Liver (tissue), 9 donors: Measurements from ENCODE around the gene DMRTB1. TPM values are rescaled to one million over a fixed set of nuclear protein-coding genes. Genes with fewer than 3 reads are reported as not detected.

Experiments
- DNase-seq: peaks from one replicate; pipeline ENCODE4 v3.0.0-alpha.2; 2017; ENCODE audit warnings: low spot score
- H3K27ac ChIP-seq, 2 donors: one replicate each; pipeline ENCODE4 v1.7.0; 2013; ENCODE audit warnings: inconsistent platforms in 2 of 2, low read length in 2 of 2, control low read depth in 1 of 2, low read depth in 1 of 2, mild to moderate bottlenecking in 1 of 2
- H3K27me3 ChIP-seq, 4 donors: one replicate each; pipeline versions ENCODE4 v1.6.1 to v1.7.0; 2013; ENCODE audit warnings: low read length in 3 of 4, inconsistent platforms in 1 of 4, mild to moderate bottlenecking in 1 of 4, moderate library complexity in 1 of 4; ENCODE audit not compliant: control insufficient read depth in 4 of 4, insufficient read depth in 4 of 4
- H3K36me3 ChIP-seq, 4 donors: one replicate each; pipeline versions ENCODE4 v1.6.1 to v1.7.0; 2013; ENCODE audit warnings: low read length in 3 of 4, mild to moderate bottlenecking in 3 of 4, low read depth in 1 of 4, moderate library complexity in 1 of 4; ENCODE audit not compliant: control insufficient read depth in 4 of 4, insufficient read depth in 3 of 4
- H3K4me1 ChIP-seq, 4 donors: one replicate each; pipeline versions ENCODE4 v1.6.1 to v1.7.0; 2013; ENCODE audit warnings: low read length in 3 of 4, mild to moderate bottlenecking in 3 of 4, moderate library complexity in 1 of 4; ENCODE audit not compliant: control insufficient read depth in 4 of 4, insufficient read depth in 4 of 4
- H3K4me3 ChIP-seq, 3 donors: one replicate each; pipeline versions ENCODE4 v1.6.1 to v1.7.0; 2013; ENCODE audit warnings: low read length in 3 of 3, control low read depth in 1 of 3, low read depth in 1 of 3, mild to moderate bottlenecking in 1 of 3
- H3K9ac ChIP-seq, 2 donors: one replicate each; pipeline ENCODE4 v1.7.0; 2013; ENCODE audit warnings: low read length in 2 of 2, mild to moderate bottlenecking in 2 of 2, moderate library complexity in 2 of 2, control low read depth in 1 of 2, low read depth in 1 of 2
- H3K9me3 ChIP-seq, 4 donors: one replicate each; pipeline versions ENCODE4 v1.6.1 to v1.7.0; 2013; ENCODE audit warnings: low read length in 3 of 4; ENCODE audit not compliant: control insufficient read depth in 4 of 4
- EGR1 ChIP-seq, 2 donors: IDR thresholded peaks; 2 replicates each; pipeline ENCODE4 v1.6.1; 2016 to 2018; ENCODE audit warnings: antibody characterized with exemption in 2 of 2, low read depth in 2 of 2
- FOXA1 ChIP-seq: IDR thresholded peaks from 2 replicates; pipeline ENCODE4 v1.6.1; 2016; ENCODE audit warnings: antibody characterized with exemption
- FOXA2 ChIP-seq: IDR thresholded peaks from 2 replicates; pipeline ENCODE4 v1.6.1; 2016; ENCODE audit warnings: antibody characterized with exemption
- GABPA ChIP-seq, 2 donors: IDR thresholded peaks in 1 of 2; conservative IDR thresholded peaks in 1 of 2; 2 replicates each; pipeline ENCODE4 v1.6.1; 2016; ENCODE audit warnings: antibody characterized with exemption in 2 of 2, mild to moderate bottlenecking in 1 of 2, moderate library complexity in 1 of 2
- HNF4A ChIP-seq, 2 donors: conservative IDR thresholded peaks; 2 replicates each; pipeline ENCODE4 v1.6.1; 2016; ENCODE audit warnings: antibody characterized with exemption in 2 of 2, mild to moderate bottlenecking in 2 of 2
- HNF4G ChIP-seq: IDR thresholded peaks from 2 replicates; pipeline ENCODE4 v1.6.1; 2016; ENCODE audit warnings: antibody characterized with exemption
- JUND ChIP-seq, 2 donors: IDR thresholded peaks; 2 replicates each; pipeline ENCODE4 v1.6.1; 2016; ENCODE audit warnings: antibody characterized with exemption in 2 of 2
- NR2F2 ChIP-seq: IDR thresholded peaks from 2 replicates; pipeline ENCODE4 v1.6.1; 2016; ENCODE audit warnings: antibody characterized with exemption
- RAD21 ChIP-seq, 2 donors: IDR thresholded peaks; 2 replicates each; pipeline ENCODE4 v1.6.1; 2016; ENCODE audit warnings: antibody characterized with exemption in 2 of 2, mild to moderate bottlenecking in 2 of 2
- RXRA ChIP-seq, 2 donors: IDR thresholded peaks; 2 replicates each; pipeline ENCODE4 v1.6.1; 2017 to 2018; ENCODE audit warnings: antibody characterized with exemption in 2 of 2, mild to moderate bottlenecking in 1 of 2
- SP1 ChIP-seq: IDR thresholded peaks from 2 replicates; pipeline ENCODE4 v1.6.1; 2018; ENCODE audit warnings: antibody characterized with exemption, mild to moderate bottlenecking
- TAF1 ChIP-seq: conservative IDR thresholded peaks from 2 replicates; pipeline ENCODE4 v1.6.1; 2016; ENCODE audit warnings: antibody characterized with exemption, mild to moderate bottlenecking
- YY1 ChIP-seq: IDR thresholded peaks from 2 replicates; pipeline ENCODE4 v1.6.1; 2016; ENCODE audit warnings: antibody characterized with exemption, mild to moderate bottlenecking
- ZBTB33 ChIP-seq: IDR thresholded peaks from 2 replicates; pipeline ENCODE4 v1.6.1; 2016; ENCODE audit warnings: antibody characterized with exemption
- WGBS: extraction: QIAGEN DNeasy Blood & Tissue Kit; methylation state at CpG from one replicate; pipeline ENCODE4 v1.1.7; 2013; 5-methylcytosine and 5-hydroxymethylcytosine counted together
- polyA plus RNA-seq, 2 donors: library from polyadenylated mRNA; stranded (reverse) in 1 of 2; unstranded in 1 of 2; fragments of 200-250 nt in 1 of 2; fragments of >200 nt in 1 of 2; fragmentation: Nextera tagmentation in 1 of 2; extraction: Ambion mirVana in 1 of 2; gene quantifications; one replicate each; pipeline versions ENCODE4 v1.2.1 to v1.2.3, GENCODE V29; 2013 to 2015
- total RNA-seq, 2 donors: library from RNA; depleted of rRNA; stranded (reverse); fragments of >200 nt; gene quantifications; one replicate each; pipeline ENCODE4 v1.2.3, GENCODE V29; 2014
- TF ChIP-seq, protein P1 (sequence below): fragments of 150-350 bp; IDR thresholded peaks from 2 replicates; pipeline ENCODE4 v1.5.1; 2017; ENCODE audit warnings: improper control_type of control experiment, low read depth, low read length; ENCODE audit not compliant: missing input control
- TF ChIP-seq, protein P2 (sequence below): IDR thresholded peaks from 2 replicates; pipeline ENCODE4 v1.6.1; 2016; ENCODE audit warnings: antibody characterized with exemption
- TF ChIP-seq, protein P3 (sequence below): IDR thresholded peaks from 2 replicates; pipeline ENCODE4 v1.6.1; 2016; ENCODE audit warnings: antibody characterized with exemption
- TF ChIP-seq, protein P4 (sequence below): IDR thresholded peaks from 2 replicates; pipeline ENCODE4 v1.6.1; 2016; ENCODE audit warnings: antibody characterized with exemption, mild to moderate bottlenecking
- donor health status: healthy.
- donor health status: healthy.
- donor health status: healthy.
- donor health status: healthy.
- donor health status: healthy.

Gene DMRTB1
- total and polyA plus RNA-seq, 4 donors, result not detected

DNA sequence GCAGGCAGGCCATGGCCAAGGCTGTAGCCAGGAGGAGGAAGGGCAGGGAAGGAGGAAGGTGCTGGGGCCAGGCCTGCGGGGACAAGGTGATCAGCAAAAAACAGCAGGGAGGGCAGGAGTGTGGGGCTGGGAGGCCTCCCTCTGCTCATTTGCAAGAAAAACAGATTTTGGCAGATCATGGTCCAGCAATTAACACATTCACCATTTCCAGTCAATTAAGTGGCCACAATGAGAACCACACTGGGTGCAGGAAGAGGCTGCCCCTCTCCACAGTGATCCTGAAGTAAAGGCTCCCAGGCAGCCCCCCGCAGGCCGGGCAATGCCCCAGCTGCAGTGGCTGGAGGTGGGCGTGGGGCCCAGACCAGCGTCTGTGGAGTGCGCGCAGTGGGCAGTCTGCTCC lies 54.6 kb downstream of the DMRTB1 start:
- H3K9ac ChIP-seq, result no peak overlapping the region
- no peaks in the 10 kb centered on the region for H3K27me3 ChIP-seq
- H3K4me3 ChIP-seq, result no peak overlapping the region
- WGBS, result 94% methylated on average over 7 of the region's 7 CpGs
- no peaks in the 10 kb centered on the region for H3K9me3 ChIP-seq
- TF ChIP-seq NR2F2 (no peak), YY1 (no peak), TAF1 (no peak), FOXA2 (no peak), HNF4A (conservative IDR thresholded peaks at IDR 0.05) (no peak), JUND (IDR thresholded peaks at IDR 0.05) (no peak), RXRA (IDR thresholded peaks at IDR 0.05) (no peak), GABPA (IDR thresholded peaks at IDR 0.05 in 1 of 2, conservative IDR thresholded peaks at IDR 0.05 in 1 of 2) (no peak), ZBTB33 (no peak)
- TF ChIP-seq, protein P1, sequence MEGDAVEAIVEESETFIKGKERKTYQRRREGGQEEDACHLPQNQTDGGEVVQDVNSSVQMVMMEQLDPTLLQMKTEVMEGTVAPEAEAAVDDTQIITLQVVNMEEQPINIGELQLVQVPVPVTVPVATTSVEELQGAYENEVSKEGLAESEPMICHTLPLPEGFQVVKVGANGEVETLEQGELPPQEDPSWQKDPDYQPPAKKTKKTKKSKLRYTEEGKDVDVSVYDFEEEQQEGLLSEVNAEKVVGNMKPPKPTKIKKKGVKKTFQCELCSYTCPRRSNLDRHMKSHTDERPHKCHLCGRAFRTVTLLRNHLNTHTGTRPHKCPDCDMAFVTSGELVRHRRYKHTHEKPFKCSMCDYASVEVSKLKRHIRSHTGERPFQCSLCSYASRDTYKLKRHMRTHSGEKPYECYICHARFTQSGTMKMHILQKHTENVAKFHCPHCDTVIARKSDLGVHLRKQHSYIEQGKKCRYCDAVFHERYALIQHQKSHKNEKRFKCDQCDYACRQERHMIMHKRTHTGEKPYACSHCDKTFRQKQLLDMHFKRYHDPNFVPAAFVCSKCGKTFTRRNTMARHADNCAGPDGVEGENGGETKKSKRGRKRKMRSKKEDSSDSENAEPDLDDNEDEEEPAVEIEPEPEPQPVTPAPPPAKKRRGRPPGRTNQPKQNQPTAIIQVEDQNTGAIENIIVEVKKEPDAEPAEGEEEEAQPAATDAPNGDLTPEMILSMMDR, result no peak
- TF ChIP-seq, protein P2, sequence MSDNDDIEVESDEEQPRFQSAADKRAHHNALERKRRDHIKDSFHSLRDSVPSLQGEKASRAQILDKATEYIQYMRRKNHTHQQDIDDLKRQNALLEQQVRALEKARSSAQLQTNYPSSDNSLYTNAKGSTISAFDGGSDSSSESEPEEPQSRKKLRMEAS, result no peak
- DNase-seq, result no peak
- no peaks in the 10 kb centered on the region for H3K36me3 ChIP-seq
- no peak overlapping the region for H3K27ac ChIP-seq
- no peaks in the 10 kb centered on the region for H3K4me1 ChIP-seq

GRCh38 chr1:53514436-53514835 lies 55.2 kb downstream of the DMRTB1 start:
- Histone ChIP-seq H3K4me3 (no peak overlapping the region), H3K9me3 (no peaks in the 10 kb centered on the region), H3K27me3 (no peaks in the 10 kb centered on the region), H3K27ac (no peak overlapping the region), H3K4me1 (no peaks in the 10 kb centered on the region), H3K36me3 (no peaks in the 10 kb centered on the region), H3K9ac (no peak overlapping the region)
- WGBS, result 82% methylated on average over 10 of the region's 10 CpGs
- TF ChIP-seq HNF4G (no peak), ZBTB33 (no peak), EGR1 (IDR thresholded peaks at IDR 0.05; ENCODE audit: low read depth in 2 of 2) (no peak), HNF4A (conservative IDR thresholded peaks at IDR 0.05) (no peak), RXRA (IDR thresholded peaks at IDR 0.05) (no peak), FOXA1 (no peak), RAD21 (IDR thresholded peaks at IDR 0.05) (no peak), TAF1 (no peak), SP1 (no peak)
- TF ChIP-seq, protein P1, result no peak
- TF ChIP-seq, protein P3, sequence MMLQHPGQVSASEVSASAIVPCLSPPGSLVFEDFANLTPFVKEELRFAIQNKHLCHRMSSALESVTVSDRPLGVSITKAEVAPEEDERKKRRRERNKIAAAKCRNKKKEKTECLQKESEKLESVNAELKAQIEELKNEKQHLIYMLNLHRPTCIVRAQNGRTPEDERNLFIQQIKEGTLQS, result no peak
- TF ChIP-seq, protein P4, sequence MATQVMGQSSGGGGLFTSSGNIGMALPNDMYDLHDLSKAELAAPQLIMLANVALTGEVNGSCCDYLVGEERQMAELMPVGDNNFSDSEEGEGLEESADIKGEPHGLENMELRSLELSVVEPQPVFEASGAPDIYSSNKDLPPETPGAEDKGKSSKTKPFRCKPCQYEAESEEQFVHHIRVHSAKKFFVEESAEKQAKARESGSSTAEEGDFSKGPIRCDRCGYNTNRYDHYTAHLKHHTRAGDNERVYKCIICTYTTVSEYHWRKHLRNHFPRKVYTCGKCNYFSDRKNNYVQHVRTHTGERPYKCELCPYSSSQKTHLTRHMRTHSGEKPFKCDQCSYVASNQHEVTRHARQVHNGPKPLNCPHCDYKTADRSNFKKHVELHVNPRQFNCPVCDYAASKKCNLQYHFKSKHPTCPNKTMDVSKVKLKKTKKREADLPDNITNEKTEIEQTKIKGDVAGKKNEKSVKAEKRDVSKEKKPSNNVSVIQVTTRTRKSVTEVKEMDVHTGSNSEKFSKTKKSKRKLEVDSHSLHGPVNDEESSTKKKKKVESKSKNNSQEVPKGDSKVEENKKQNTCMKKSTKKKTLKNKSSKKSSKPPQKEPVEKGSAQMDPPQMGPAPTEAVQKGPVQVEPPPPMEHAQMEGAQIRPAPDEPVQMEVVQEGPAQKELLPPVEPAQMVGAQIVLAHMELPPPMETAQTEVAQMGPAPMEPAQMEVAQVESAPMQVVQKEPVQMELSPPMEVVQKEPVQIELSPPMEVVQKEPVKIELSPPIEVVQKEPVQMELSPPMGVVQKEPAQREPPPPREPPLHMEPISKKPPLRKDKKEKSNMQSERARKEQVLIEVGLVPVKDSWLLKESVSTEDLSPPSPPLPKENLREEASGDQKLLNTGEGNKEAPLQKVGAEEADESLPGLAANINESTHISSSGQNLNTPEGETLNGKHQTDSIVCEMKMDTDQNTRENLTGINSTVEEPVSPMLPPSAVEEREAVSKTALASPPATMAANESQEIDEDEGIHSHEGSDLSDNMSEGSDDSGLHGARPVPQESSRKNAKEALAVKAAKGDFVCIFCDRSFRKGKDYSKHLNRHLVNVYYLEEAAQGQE, result no peak
- no peak for DNase-seq
